Measurements from ENCODE around the gene PTPRK.

PTPRK gene

DNA sequence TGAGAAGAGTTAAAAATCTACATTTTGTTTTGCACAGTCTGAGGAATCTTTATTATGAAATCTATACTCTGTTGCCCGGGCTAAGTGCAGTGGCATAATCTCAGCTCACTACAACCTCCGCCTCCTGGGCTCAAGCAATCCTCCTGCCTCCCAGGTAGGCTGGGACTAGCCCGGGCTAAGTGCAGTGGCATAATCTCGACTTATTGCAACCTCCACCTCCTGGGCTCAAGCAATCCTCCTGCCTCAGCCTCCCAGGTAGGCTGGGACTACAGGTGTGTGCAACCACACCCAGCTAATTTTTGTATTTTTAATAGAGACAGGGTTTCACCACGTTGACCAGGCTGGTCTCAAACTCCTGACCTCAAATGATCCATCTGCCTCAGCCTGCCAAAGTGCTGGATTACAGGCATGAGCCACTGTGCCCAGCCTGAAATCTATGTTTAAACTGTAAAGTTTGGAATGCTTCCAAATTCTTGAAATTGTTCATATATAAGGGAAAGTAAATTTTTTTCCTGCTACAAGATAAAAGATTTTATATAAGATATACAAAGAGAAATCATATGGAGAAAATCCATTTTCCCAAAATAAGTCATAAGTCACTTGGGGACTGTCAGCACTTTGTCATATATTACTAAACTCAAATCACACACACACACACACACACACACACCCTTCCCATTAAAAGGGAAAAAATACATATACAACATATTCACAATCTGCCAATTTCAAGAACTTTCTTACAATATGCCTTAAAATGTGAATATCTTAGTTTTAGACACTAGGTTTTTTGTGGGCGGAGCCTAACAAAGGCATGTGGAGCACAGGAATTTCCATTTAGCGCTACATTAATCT is 19.4 kb downstream of the PTPRK start:
- Histone ChIP-seq H3K9me3 (ENCODE audit: control insufficient read depth, insufficient read depth, low read length) (no peaks in the 10 kb centered on the region), H3K36me3 (ENCODE audit: control insufficient read depth, insufficient read depth, low read length) (no peaks in the 10 kb centered on the region), H3K4me3 (ENCODE audit: low read depth, low read length) (no peak overlapping the region), H3K9ac (ENCODE audit: low read depth, low read length) (no peak overlapping the region), H3K27ac (ENCODE audit: low read depth, low read length) (no peak overlapping the region), H3K4me1 (ENCODE audit: control insufficient read depth, insufficient read depth, low read length) (peaks cover 45% of the 10 kb centered on the region), H3K27me3 (ENCODE audit: control insufficient read depth, insufficient read depth, low read length) (0 out of 2 replicates have a peak, but pooled peaks cover 3% of the 10 kb centered on the region)

DNA sequence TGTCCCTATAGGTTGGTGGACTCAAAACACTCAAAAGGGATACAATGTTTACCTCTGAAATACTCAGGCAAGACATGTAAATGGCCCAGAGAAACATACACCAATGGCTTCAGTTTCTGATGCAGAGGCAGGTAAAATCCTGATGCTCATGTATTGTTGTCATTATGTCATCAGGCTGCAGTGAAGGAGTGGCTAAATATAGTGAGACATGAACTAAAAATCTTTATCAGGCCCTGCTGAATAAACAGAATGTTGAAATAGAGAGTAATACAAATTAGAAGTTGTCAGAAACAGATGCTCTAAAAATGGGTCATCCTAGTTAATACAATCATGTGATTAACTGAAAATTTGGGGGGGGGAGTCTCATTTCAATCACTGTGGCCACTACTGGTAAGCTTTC is 20.4 kb downstream of the PTPRK start:
- peaks cover 47% of the 10 kb centered on the region for H3K4me1 ChIP-seq (ENCODE audit: control insufficient read depth, insufficient read depth, low read length)
- no peaks in the 10 kb centered on the region for H3K36me3 ChIP-seq (ENCODE audit: control insufficient read depth, insufficient read depth, low read length)
- H3K27ac ChIP-seq (ENCODE audit: low read depth, low read length): no peak overlapping the region
- no peak overlapping the region for H3K4me3 ChIP-seq (ENCODE audit: low read depth, low read length)
- no peaks in the 10 kb centered on the region for H3K9me3 ChIP-seq (ENCODE audit: control insufficient read depth, insufficient read depth, low read length)
- peaks cover 3% of the 10 kb centered on the region; the same call in 1 of the 2 replicates for H3K27me3 ChIP-seq (ENCODE audit: control insufficient read depth, insufficient read depth, low read length)
- H3K9ac ChIP-seq (ENCODE audit: low read depth, low read length): no peak overlapping the region

DNA sequence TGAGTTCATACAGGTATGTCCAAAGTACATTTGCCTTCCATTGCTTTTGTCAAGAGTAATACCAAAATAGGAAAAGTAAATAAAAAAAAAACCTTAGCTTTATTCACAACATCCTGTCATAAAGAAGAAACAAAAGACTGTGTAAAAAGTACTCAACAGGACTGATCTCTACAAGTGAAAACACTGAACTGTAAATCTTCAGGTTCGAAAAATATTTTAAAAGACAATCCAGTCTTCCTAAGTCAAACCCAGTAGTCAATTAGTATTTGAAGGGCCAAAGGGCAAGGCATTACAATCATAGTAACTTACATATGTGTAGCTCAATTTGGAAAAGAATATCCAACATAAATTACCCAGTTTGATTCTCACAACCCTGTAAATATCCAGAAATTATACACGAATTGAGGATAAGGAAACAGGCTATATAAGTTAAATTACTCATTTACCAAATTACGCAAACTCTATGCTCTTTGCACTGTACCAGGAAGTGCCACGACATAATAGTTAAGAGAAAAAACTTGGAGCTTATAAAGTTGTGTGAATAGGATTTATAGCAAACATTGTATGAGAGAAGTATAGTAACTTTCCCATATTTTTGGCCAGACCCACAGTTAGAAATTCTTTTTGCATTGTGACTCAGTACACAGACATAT is 21.2 kb downstream of the PTPRK start:
- Histone ChIP-seq H3K9me3 (ENCODE audit: control insufficient read depth, insufficient read depth, low read length) (no peaks in the 10 kb centered on the region), H3K27me3 (ENCODE audit: control insufficient read depth, insufficient read depth, low read length) (peaks cover 3% of the 10 kb centered on the region; the same call in 1 of the 2 replicates), H3K36me3 (ENCODE audit: control insufficient read depth, insufficient read depth, low read length) (no peaks in the 10 kb centered on the region), H3K4me3 (ENCODE audit: low read depth, low read length) (no peak overlapping the region; the same call in 1 of the 2 replicates), H3K27ac (ENCODE audit: low read depth, low read length) (peak overlapping the region; percentile 44), H3K9ac (ENCODE audit: low read depth, low read length) (no peak overlapping the region), H3K4me1 (ENCODE audit: control insufficient read depth, insufficient read depth, low read length) (peaks cover 55% of the 10 kb centered on the region)

DNA sequence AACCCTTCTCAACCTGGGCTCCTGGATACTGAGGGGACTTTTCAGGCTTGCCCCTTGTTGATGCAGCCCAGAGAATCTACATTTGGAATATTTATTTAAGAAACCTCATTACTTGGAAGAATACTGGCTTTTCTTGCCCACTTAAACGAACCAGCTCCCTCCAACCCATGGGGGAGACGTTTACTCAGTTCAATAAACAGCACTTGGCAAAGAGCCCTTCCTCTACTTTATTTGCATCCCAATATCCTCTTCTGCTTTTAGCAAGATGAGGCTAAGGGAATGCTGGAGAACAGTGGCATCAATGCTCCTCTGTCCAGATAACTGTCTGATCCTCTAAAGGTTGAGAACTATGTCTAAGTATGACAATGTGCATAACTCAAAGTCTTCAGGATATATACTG is 22.2 kb downstream of the PTPRK start:
- Histone ChIP-seq H3K27ac (ENCODE audit: low read depth, low read length) (no peak overlapping the region), H3K36me3 (ENCODE audit: control insufficient read depth, insufficient read depth, low read length) (no peaks in the 10 kb centered on the region), H3K9ac (ENCODE audit: low read depth, low read length) (no peak overlapping the region), H3K9me3 (ENCODE audit: control insufficient read depth, insufficient read depth, low read length) (no peaks in the 10 kb centered on the region), H3K4me1 (ENCODE audit: control insufficient read depth, insufficient read depth, low read length) (peaks cover 62% of the 10 kb centered on the region), H3K27me3 (ENCODE audit: control insufficient read depth, insufficient read depth, low read length) (peaks cover 3% of the 10 kb centered on the region; the same call in 1 of the 2 replicates), H3K4me3 (ENCODE audit: low read depth, low read length) (peak overlapping the region; percentile 14; the same call in 1 of the 2 replicates)

DNA sequence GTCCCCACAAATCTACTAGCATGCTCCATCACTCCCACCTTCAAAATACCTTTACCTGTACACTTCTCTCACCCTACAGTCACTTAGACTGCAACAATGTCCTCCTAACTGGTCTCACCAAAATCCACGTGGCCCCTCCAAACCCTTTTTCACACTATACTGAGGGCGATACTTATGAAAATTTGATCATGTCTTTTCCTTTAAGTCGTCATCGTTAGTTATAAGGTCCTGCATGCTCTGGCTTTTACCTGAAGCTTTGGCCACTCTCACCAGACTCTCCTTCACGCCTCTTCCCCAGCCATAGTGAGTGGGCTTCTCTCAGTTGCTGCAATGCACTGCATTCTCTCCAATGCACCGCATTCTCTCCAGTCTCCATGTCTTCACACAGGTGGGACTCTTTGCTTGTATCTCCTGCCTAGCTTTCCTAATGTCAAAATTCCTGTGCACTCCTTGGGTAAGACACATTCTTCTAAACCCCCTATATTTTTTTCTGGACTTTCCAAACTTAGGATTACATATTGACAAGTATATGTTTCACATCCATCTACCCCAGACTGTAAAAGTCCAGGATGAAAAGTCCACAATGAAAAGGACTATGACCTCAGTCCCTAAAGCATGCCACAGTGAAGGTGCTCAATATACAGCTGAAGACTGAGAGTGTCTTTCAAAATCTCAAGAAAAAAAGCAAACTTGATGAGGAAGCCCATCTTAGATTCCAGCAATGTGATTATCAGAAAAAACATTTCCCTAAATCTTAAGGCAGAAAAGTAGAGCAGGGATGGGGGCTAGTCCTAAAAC is 24.7 kb downstream of the PTPRK start:
- Histone ChIP-seq H3K36me3 (ENCODE audit: control insufficient read depth, insufficient read depth, low read length) (no peaks in the 10 kb centered on the region), H3K4me3 (ENCODE audit: low read depth, low read length) (no peak overlapping the region), H3K9ac (ENCODE audit: low read depth, low read length) (no peak overlapping the region), H3K27me3 (ENCODE audit: control insufficient read depth, insufficient read depth, low read length) (peaks cover 3% of the 10 kb centered on the region; the same call in 1 of the 2 replicates), H3K27ac (ENCODE audit: low read depth, low read length) (no peak overlapping the region), H3K4me1 (ENCODE audit: control insufficient read depth, insufficient read depth, low read length) (peaks cover 86% of the 10 kb centered on the region), H3K9me3 (ENCODE audit: control insufficient read depth, insufficient read depth, low read length) (no peaks in the 10 kb centered on the region)

DNA sequence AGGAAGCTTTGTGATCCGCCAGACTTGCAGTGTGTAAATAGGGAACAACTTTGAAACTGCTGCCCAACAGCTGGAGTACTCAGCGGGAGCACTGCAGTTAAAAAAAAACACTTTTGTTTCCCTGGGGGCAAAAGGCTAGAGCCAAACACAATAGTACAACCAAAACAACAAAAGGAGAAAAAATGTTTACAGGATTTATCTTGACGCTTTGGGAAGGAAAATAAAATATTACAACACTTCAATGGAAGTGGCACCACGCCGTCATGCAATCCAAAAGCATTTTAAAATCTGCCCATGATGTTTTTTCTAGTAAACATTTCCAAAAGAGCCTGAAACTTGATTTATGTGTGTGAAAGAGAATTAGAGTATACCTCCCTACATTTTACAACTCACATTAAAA is 26.0 kb downstream of the PTPRK start:
- Histone ChIP-seq H3K9ac (ENCODE audit: low read depth, low read length) (no peak overlapping the region), H3K27me3 (ENCODE audit: control insufficient read depth, insufficient read depth, low read length) (peaks cover 3% of the 10 kb centered on the region; the same call in 1 of the 2 replicates), H3K36me3 (ENCODE audit: control insufficient read depth, insufficient read depth, low read length) (no peaks in the 10 kb centered on the region), H3K4me3 (ENCODE audit: low read depth, low read length) (no peak overlapping the region), H3K27ac (ENCODE audit: low read depth, low read length) (peak overlapping the region; percentile 48), H3K9me3 (ENCODE audit: control insufficient read depth, insufficient read depth, low read length) (no peaks in the 10 kb centered on the region), H3K4me1 (ENCODE audit: control insufficient read depth, insufficient read depth, low read length) (peaks cover 74% of the 10 kb centered on the region)

DNA sequence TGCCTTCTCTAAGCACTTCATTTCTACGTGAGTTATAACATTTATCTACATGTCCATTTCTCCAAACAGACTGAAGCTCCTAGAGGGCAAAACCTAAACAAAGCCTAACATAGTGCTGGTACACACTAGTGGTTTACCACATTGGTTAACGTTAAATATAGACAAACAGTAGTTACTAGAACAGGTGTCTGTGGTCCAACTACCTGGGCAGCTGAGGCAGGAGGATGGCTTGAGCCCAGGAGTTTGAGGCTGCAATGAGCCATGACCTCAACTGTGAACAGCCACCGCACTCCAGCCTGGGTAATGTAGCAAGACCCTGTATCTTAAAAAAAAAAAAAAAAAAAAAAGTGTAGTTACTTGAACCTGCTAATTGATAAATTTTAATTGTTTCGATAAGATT is 26.5 kb downstream of the PTPRK start:
- H3K9me3 ChIP-seq (ENCODE audit: control insufficient read depth, insufficient read depth, low read length): no peaks in the 10 kb centered on the region
- H3K9ac ChIP-seq (ENCODE audit: low read depth, low read length): no peak overlapping the region
- peaks cover 3% of the 10 kb centered on the region; the same call in 1 of the 2 replicates for H3K27me3 ChIP-seq (ENCODE audit: control insufficient read depth, insufficient read depth, low read length)
- H3K4me3 ChIP-seq (ENCODE audit: low read depth, low read length): no peak overlapping the region; the same call in 1 of the 2 replicates
- no peaks in the 10 kb centered on the region for H3K36me3 ChIP-seq (ENCODE audit: control insufficient read depth, insufficient read depth, low read length)
- H3K4me1 ChIP-seq (ENCODE audit: control insufficient read depth, insufficient read depth, low read length): peaks cover 68% of the 10 kb centered on the region
- H3K27ac ChIP-seq (ENCODE audit: low read depth, low read length): no peak overlapping the region

DNA sequence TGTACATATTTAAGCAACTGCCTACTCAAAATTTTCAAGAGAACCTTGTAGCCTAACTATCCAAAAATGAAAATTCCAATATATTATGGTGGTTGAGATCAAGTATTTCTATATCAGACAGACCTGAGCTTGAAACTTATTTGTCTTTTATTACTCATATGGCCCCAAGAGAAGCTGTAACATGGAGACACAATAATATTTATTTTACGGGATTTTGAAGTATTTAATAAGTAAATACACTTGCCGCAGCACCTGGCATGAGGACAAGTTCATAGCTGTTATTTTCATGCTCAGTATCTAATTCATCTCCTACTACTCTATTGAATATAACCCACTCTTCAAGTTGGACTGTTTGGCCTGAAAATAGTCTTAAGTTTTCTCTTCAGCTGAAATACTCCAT is 28.0 kb downstream of the PTPRK start:
- no peak overlapping the region for H3K4me3 ChIP-seq (ENCODE audit: low read depth, low read length)
- no peak overlapping the region for H3K9ac ChIP-seq (ENCODE audit: low read depth, low read length)
- H3K36me3 ChIP-seq (ENCODE audit: control insufficient read depth, insufficient read depth, low read length): no peaks in the 10 kb centered on the region
- H3K27me3 ChIP-seq (ENCODE audit: control insufficient read depth, insufficient read depth, low read length): peaks cover 3% of the 10 kb centered on the region; the same call in 1 of the 2 replicates
- H3K4me1 ChIP-seq (ENCODE audit: control insufficient read depth, insufficient read depth, low read length): peaks cover 53% of the 10 kb centered on the region
- no peaks in the 10 kb centered on the region for H3K9me3 ChIP-seq (ENCODE audit: control insufficient read depth, insufficient read depth, low read length)
- no peak overlapping the region for H3K27ac ChIP-seq (ENCODE audit: low read depth, low read length)

DNA sequence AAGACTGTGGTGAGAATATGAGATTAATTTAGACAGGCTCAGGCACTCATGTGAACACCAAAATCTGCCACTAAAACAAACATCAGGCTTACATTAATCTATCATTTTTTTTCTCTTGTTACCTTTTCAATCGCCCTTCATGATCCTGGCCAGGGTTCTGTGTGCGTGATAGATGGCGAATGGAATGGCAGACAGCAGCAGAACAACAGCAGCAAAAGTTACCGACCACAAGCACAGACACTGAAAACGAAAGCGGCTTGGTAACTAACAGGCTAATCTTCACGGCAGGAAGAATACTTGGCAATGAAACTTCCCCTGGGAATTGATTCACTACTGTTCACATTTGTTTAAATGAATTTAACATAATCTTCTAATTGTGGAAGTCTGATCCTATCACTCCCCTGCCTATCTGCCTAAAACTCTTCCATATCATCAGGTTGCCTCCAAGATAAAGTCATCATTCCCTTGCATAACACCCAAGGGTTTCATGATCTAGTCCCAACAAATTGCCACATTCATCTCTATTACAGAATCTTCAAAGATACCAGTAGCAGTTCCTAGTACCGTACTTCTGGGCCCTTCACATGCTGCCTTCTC is 28.7 kb downstream of the PTPRK start:
- 0 out of 2 replicates have a peak overlapping the region, but pooled peaks have one; percentile 4 for H3K9ac ChIP-seq (ENCODE audit: low read depth, low read length)
- peaks cover 53% of the 10 kb centered on the region for H3K4me1 ChIP-seq (ENCODE audit: control insufficient read depth, insufficient read depth, low read length)
- no peak overlapping the region for H3K27ac ChIP-seq (ENCODE audit: low read depth, low read length)
- peaks cover 3% of the 10 kb centered on the region; the same call in 1 of the 2 replicates for H3K27me3 ChIP-seq (ENCODE audit: control insufficient read depth, insufficient read depth, low read length)
- H3K4me3 ChIP-seq (ENCODE audit: low read depth, low read length): peak overlapping the region; percentile 22; the same call in 1 of the 2 replicates
- H3K36me3 ChIP-seq (ENCODE audit: control insufficient read depth, insufficient read depth, low read length): no peaks in the 10 kb centered on the region
- H3K9me3 ChIP-seq (ENCODE audit: control insufficient read depth, insufficient read depth, low read length): no peaks in the 10 kb centered on the region

DNA sequence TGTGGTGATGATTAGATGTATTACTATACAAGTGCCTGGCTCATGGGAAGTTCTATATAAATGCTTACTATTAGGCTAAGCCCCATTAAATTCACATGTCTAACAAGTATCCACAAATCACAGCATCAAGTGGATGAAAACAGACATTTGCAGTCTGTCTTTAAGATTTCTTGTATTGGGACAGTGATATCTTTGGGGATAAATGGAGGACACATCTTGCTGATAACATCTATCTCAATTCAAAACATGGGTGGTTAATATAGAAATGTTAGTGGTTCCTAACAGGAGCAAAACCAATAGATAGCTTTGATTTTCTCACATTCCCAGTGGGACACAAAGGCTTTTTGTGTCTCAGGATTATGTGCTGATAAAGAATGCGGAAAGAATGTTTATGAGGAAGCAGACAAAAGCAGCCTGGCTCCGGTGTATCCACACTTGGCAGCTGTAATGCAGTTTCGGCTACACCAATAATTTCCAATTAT is 29.3 kb downstream of the PTPRK start:
- H3K4me3 ChIP-seq (ENCODE audit: low read depth, low read length): no peak overlapping the region

More for the DNA sequence above, 29.3 kb downstream of the PTPRK start:
- Histone ChIP-seq H3K9ac (ENCODE audit: low read depth, low read length) (no peak overlapping the region), H3K27ac (ENCODE audit: low read depth, low read length) (peak overlapping the region; percentile 23), H3K9me3 (ENCODE audit: control insufficient read depth, insufficient read depth, low read length) (no peaks in the 10 kb centered on the region), H3K36me3 (ENCODE audit: control insufficient read depth, insufficient read depth, low read length) (no peaks in the 10 kb centered on the region), H3K4me1 (ENCODE audit: control insufficient read depth, insufficient read depth, low read length) (peaks cover 50% of the 10 kb centered on the region), H3K27me3 (ENCODE audit: control insufficient read depth, insufficient read depth, low read length) (no peaks in the 10 kb centered on the region; the same call in 1 of the 2 replicates)
